ENCODE data around the gene YBX2. TPM values are rescaled to one million over a fixed set of nuclear protein-coding genes. Genes with fewer than 3 reads are reported as not detected.

The YBX2 gene
- total and polyA plus RNA-seq, 2 donors (not counting 3 experiments of a cell fraction or from before 2014, with no cell fraction given), result 0.15 to 0.31 TPM

DNA sequence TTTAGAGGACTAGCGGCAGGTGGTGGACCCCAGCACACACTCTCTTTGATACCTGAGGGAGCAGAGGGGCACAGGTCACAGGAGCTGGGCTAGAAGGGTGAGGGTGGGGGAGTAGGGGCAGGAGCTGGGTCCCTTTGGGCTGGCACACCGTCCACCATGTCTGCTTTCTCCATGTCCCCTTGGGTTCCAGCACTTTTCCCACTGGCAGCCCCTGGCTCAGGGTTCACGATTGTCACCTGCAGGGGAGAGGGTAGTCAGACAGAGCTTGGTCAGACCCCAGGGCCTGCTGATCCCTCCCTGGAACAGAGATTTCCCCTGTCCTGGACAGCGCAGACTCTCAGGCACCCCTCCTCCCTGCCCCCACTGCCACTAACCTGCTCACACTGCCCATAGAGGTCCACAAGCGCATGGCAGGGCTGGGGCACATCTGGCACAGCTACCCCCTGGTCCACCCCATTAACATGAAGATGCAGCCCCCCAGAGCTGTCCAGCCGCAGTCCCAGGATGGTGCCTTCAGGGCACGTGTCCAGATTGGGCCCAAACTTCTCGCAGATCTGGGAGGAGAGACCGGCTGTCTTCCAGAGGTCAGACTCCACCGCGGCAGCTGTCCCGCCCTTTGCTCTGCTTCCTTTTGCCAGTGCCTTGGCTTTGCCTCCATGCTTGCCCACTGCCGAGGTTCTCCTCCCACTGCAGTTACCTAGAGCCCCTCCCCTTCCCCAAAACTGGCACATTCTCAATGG lies 23.9 kb upstream of the YBX2 start:
- Histone ChIP-seq H3K9me3 (replicated peaks; ENCODE audit: control insufficient read depth, insufficient read depth, low read length) (no peaks in the 10 kb centered on the region), H3K27me3 (ENCODE audit: control insufficient read depth in 2 of 2, insufficient read depth in 2 of 2, low read length in 2 of 2) (no peaks in the 10 kb centered on the region), H3K36me3 (ENCODE audit: control insufficient read depth in 2 of 2, extremely low read depth in 1 of 2, insufficient read depth in 2 of 2, low read length in 2 of 2) (peaks cover 15 to 51% of the 10 kb centered on the region in 2 experiments), H3K79me2 (ENCODE audit: control insufficient read depth, insufficient read depth, low read length) (peaks cover 4% of the 10 kb centered on the region), H3K4me2 (ENCODE audit: insufficient read depth, low read length) (no peak overlapping the region), H2AFZ (ENCODE audit: low read depth, low read length) (no peak overlapping the region), H3K9ac (replicated peaks; ENCODE audit: extremely low read depth, insufficient read depth, low read length) (no peak overlapping the region), H4K20me1 (replicated peaks; ENCODE audit: control insufficient read depth, extremely low read depth, insufficient read depth, low read length) (no peaks in the 10 kb centered on the region), H3K4me3 (replicated peaks in 1 of 3; ENCODE audit: insufficient read depth in 1 of 3, low read depth in 1 of 3, low read length in 3 of 3) (no peak overlapping the region), H3K4me1 (ENCODE audit: control insufficient read depth, extremely low read depth, insufficient read depth, low read length) (peaks cover 22% of the 10 kb centered on the region), H3K9me1 (replicated peaks; ENCODE audit: control insufficient read depth, extremely low read depth, insufficient read depth, low read length) (no peaks in the 10 kb centered on the region), H3K27ac (ENCODE audit: insufficient read depth, low read depth, low read length) (no peak overlapping the region)
- CTCF ChIA-PET, result interaction anchor here (1.0 to 1.1 kb wide), 2 partner anchors 27 to 243 kb away, joined by 3 read pairs; no protein-coding TSS in a partner anchor
- no peak for DNase-seq (ENCODE audit: low read depth, low spot score)
- FAIRE-seq, result no peak
- POLR2A ChIA-PET, result no interaction called here
- intact Hi-C loops (cut with micrococcal nuclease) (no loop called here), dilution Hi-C loops (cut with MboI; ENCODE audit: extremely low pct_ligation_motif_present, low sequenced_read_pairs) (no loop called here)
- TF ChIP-seq, protein P1, sequence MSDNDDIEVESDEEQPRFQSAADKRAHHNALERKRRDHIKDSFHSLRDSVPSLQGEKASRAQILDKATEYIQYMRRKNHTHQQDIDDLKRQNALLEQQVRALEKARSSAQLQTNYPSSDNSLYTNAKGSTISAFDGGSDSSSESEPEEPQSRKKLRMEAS (IDR thresholded peaks at IDR 0.05; ENCODE audit: insufficient read depth, insufficient read length), result no peak
- no peak for TF ChIP-seq MYC (IDR thresholded peaks at IDR 0.05; ENCODE audit: low read depth, low read length)
- TF ChIP-seq FOS (IDR thresholded peaks at IDR 0.05; ENCODE audit: borderline replicate concordance, insufficient read depth, low read length), result no peak
- TF ChIP-seq POLR2AphosphoS5 (IDR thresholded peaks at IDR 0.05; ENCODE audit: insufficient read depth, low read depth, low read length), result no peak
- no peak for TF ChIP-seq JUN (IDR thresholded peaks at IDR 0.05; ENCODE audit: borderline replicate concordance, insufficient read depth, insufficient read length, low read depth)
- no peak for TF ChIP-seq EZH2 (IDR thresholded peaks at IDR 0.05; ENCODE audit: borderline replicate concordance, low read depth, low read length, severe bottlenecking)
- no peak for TF ChIP-seq GATA2 (IDR thresholded peaks at IDR 0.05; ENCODE audit: insufficient read depth, insufficient read length, low read depth, low read length)
- TF ChIP-seq POLR2A (IDR thresholded peaks at IDR 0.05; ENCODE audit: low read depth, low read length), result no peak
- TF ChIP-seq, protein P2, sequence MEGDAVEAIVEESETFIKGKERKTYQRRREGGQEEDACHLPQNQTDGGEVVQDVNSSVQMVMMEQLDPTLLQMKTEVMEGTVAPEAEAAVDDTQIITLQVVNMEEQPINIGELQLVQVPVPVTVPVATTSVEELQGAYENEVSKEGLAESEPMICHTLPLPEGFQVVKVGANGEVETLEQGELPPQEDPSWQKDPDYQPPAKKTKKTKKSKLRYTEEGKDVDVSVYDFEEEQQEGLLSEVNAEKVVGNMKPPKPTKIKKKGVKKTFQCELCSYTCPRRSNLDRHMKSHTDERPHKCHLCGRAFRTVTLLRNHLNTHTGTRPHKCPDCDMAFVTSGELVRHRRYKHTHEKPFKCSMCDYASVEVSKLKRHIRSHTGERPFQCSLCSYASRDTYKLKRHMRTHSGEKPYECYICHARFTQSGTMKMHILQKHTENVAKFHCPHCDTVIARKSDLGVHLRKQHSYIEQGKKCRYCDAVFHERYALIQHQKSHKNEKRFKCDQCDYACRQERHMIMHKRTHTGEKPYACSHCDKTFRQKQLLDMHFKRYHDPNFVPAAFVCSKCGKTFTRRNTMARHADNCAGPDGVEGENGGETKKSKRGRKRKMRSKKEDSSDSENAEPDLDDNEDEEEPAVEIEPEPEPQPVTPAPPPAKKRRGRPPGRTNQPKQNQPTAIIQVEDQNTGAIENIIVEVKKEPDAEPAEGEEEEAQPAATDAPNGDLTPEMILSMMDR (IDR thresholded peaks at IDR 0.05; ENCODE audit: extremely low read depth in 1 of 2, insufficient read depth in 1 of 2, low read depth in 1 of 2, low read length in 2 of 2), result no peak
- no TSS peak for BruUV-seq (replicated peaks)

Measured in endothelial cell of umbilical vein (primary cell).